H9 (cell line): ENCODE results near the gene POC1B. TPM values are rescaled to one million over a fixed set of nuclear protein-coding genes. Genes with fewer than 3 reads are reported as not detected.

Experiments
- DNase-seq: peaks from one replicate; pipeline ENCODE4 v3.0.0-alpha.2; 2017
- H2AFZ ChIP-seq: one replicate; pipeline ENCODE4 v1.6.1; 2013; ENCODE audit warnings: mild to moderate bottlenecking, low read length, control low read depth, moderate library complexity
- H2AK5ac ChIP-seq: 2 replicates; pipeline ENCODE4 v1.6.1; 2013; ENCODE audit warnings: low read length, control low read depth, mixed read lengths; ENCODE audit not compliant: insufficient read length
- H2BK120ac ChIP-seq: one replicate; pipeline ENCODE4 v1.6.1; 2013; ENCODE audit warnings: low read depth, mild to moderate bottlenecking, low read length, control low read depth, inconsistent platforms; ENCODE audit not compliant: poor library complexity, severe bottlenecking
- H2BK12ac ChIP-seq: 2 replicates; pipeline ENCODE4 v1.6.1; 2013; ENCODE audit warnings: low read length, control low read depth, mixed read lengths, low read depth; ENCODE audit not compliant: insufficient read length
- H2BK15ac ChIP-seq: 2 replicates; pipeline ENCODE4 v1.6.1; 2013; ENCODE audit warnings: low read depth, low read length, control low read depth
- H2BK20ac ChIP-seq: one replicate; pipeline ENCODE4 v1.6.1; 2013; ENCODE audit warnings: low read depth, mild to moderate bottlenecking, low read length, control low read depth, inconsistent platforms; ENCODE audit not compliant: poor library complexity, severe bottlenecking
- H2BK5ac ChIP-seq: 2 replicates; pipeline ENCODE4 v1.6.1; 2013; ENCODE audit warnings: low read length, control low read depth, mixed read lengths; ENCODE audit not compliant: insufficient read length
- H3K14ac ChIP-seq: 2 replicates; pipeline ENCODE4 v1.6.1; 2013; ENCODE audit warnings: low read length, control low read depth; ENCODE audit not compliant: insufficient read depth
- H3K18ac ChIP-seq: 2 replicates; pipeline ENCODE4 v1.6.1; 2013; ENCODE audit warnings: low read depth, mild to moderate bottlenecking, mixed read lengths, low read length, control low read depth; ENCODE audit not compliant: insufficient read length
- H3K23ac ChIP-seq: 2 replicates; pipeline ENCODE4 v1.6.1; 2013; ENCODE audit warnings: low read length, control low read depth, mixed read lengths, low read depth; ENCODE audit not compliant: insufficient read length
- H3K23me2 ChIP-seq: 2 replicates; pipeline ENCODE4 v1.6.1; 2013; ENCODE audit warnings: low read depth, mild to moderate bottlenecking, mixed read lengths, low read length, control low read depth; ENCODE audit not compliant: insufficient read length, poor library complexity, severe bottlenecking
- H3K27ac ChIP-seq: 2 replicates; pipeline ENCODE4 v1.5.1; 2013; ENCODE audit warnings: low read length, control low read depth, mixed read lengths, low read depth; ENCODE audit not compliant: insufficient read length
- H3K27me3 ChIP-seq: 2 replicates; pipeline ENCODE4 v1.6.1; 2013; ENCODE audit warnings: low read length, control low read depth, inconsistent platforms; ENCODE audit not compliant: insufficient read depth
- H3K4ac ChIP-seq: 2 replicates; pipeline ENCODE4 v1.6.1; 2013; ENCODE audit warnings: low read depth, mild to moderate bottlenecking, control low read depth, inconsistent platforms, low read length, moderate library complexity
- H3K4me1 ChIP-seq: 2 replicates; pipeline ENCODE4 v1.6.1; 2013; ENCODE audit warnings: low read length, control low read depth, inconsistent platforms; ENCODE audit not compliant: insufficient read depth
- H3K4me2 ChIP-seq: 2 replicates; pipeline ENCODE4 v1.6.1; 2013; ENCODE audit warnings: low read length, control low read depth, mixed read lengths; ENCODE audit not compliant: insufficient read length, insufficient read depth
- H3K56ac ChIP-seq: 2 replicates; pipeline ENCODE4 v1.6.1; 2013; ENCODE audit warnings: low read depth, mild to moderate bottlenecking, mixed read lengths, low read length, control low read depth; ENCODE audit not compliant: insufficient read length
- H3K79me1 ChIP-seq: 2 replicates; pipeline ENCODE4 v1.6.1; 2013; ENCODE audit warnings: low read depth, mild to moderate bottlenecking, moderate library complexity, low read length, control low read depth, inconsistent platforms; ENCODE audit not compliant: insufficient read depth, poor library complexity, severe bottlenecking
- H3K79me2 ChIP-seq: 2 replicates; pipeline ENCODE4 v1.6.1; 2013; ENCODE audit warnings: low read length, control low read depth, inconsistent platforms; ENCODE audit not compliant: insufficient read depth
- H3K9ac ChIP-seq: 2 replicates; pipeline ENCODE4 v1.6.1; 2013; ENCODE audit warnings: low read length, control low read depth, mixed read lengths; ENCODE audit not compliant: insufficient read length; ENCODE audit errors: extremely low read depth
- H3K9me3 ChIP-seq: one replicate; pipeline ENCODE4 v1.6.1; 2013; ENCODE audit warnings: low read depth, low read length, inconsistent platforms; ENCODE audit not compliant: control insufficient read depth
- H3T11ph ChIP-seq: one replicate; pipeline ENCODE4 v1.6.1; 2013; ENCODE audit warnings: mild to moderate bottlenecking, low read length, control low read depth, inconsistent platforms
- H4K20me1 ChIP-seq: one replicate; pipeline ENCODE4 v1.6.1; 2013; ENCODE audit not compliant: control insufficient read depth, insufficient read length, insufficient read depth
- H4K5ac ChIP-seq: 2 replicates; pipeline ENCODE4 v1.6.1; 2013; ENCODE audit warnings: low read depth, mild to moderate bottlenecking, mixed read lengths, low read length, control low read depth; ENCODE audit not compliant: insufficient read length
- H4K8ac ChIP-seq: replicated peaks from 2 replicates; pipeline ENCODE4 v1.6.1; 2013; ENCODE audit warnings: low read length, control low read depth, mixed read lengths, low read depth; ENCODE audit not compliant: insufficient read length
- H4K91ac ChIP-seq: 2 replicates; pipeline ENCODE4 v1.6.1; 2013; ENCODE audit warnings: low read depth, mild to moderate bottlenecking, moderate library complexity, mixed read lengths, low read length, control low read depth; ENCODE audit not compliant: insufficient read length
- H3K27ac Mint-ChIP-seq, 3 experiments: 2 replicates in 2 of 3; 3 replicates in 1 of 3; pipeline ENCODE4 v1.8.0; 2020 to 2021; ENCODE audit warnings: mixed read lengths in 3 of 3, mild to moderate bottlenecking in 1 of 3, moderate library complexity in 1 of 3
- H3K27me3 Mint-ChIP-seq: 2 replicates; pipeline ENCODE4 v1.8.0; 2021; ENCODE audit warnings: low read depth, mild to moderate bottlenecking, moderate library complexity, mixed read lengths
- H3K36me3 Mint-ChIP-seq, 3 experiments: 2 replicates in 2 of 3; 3 replicates in 1 of 3; pipeline ENCODE4 v1.8.0; 2020 to 2021; ENCODE audit warnings: low read depth in 3 of 3, mixed read lengths in 3 of 3; ENCODE audit not compliant: insufficient read depth in 1 of 3
- H3K4me1 Mint-ChIP-seq, 2 experiments: 2 replicates each; pipeline ENCODE4 v1.8.0; 2020; ENCODE audit warnings: mixed read lengths in 2 of 2
- H3K4me3 Mint-ChIP-seq, 2 experiments: 2 replicates in 1 of 2; 3 replicates in 1 of 2; pipeline ENCODE4 v1.8.0; 2020 to 2021; ENCODE audit warnings: mild to moderate bottlenecking in 2 of 2, mixed read lengths in 2 of 2, moderate library complexity in 1 of 2
- H3K9me3 Mint-ChIP-seq, 2 experiments: 2 replicates in 1 of 2; 3 replicates in 1 of 2; pipeline ENCODE4 v1.8.0; 2020; ENCODE audit warnings: mild to moderate bottlenecking in 2 of 2, mixed read lengths in 2 of 2, moderate library complexity in 1 of 2
- WGBS: extraction: QIAGEN DNeasy Blood & Tissue Kit; methylation state at CpG from one replicate; pipeline ENCODE4 v1.1.7; 2013; ENCODE audit warnings: missing lambda C conversion rate, low lambda C conversion rate, mixed read lengths; ENCODE audit not compliant: insufficient read length; ENCODE audit errors: extremely low coverage; 5-methylcytosine and 5-hydroxymethylcytosine counted together
- total RNA-seq: library from RNA; stranded (reverse); gene quantifications from 2 replicates; pipeline ENCODE4 v1.2.1, GENCODE V29; 2021
- TF ChIP-seq, protein P1 (sequence below): fragments of 200-600 bp; sonication (generic); conservative IDR thresholded peaks from 3 replicates; pipeline ENCODE4 v1.8.0; 2021; ENCODE audit warnings: antibody characterized with exemption, mild to moderate bottlenecking

The POC1B gene
- total RNA-seq, 1 experiment from 2014 or later: 12.5 TPM

DNA sequence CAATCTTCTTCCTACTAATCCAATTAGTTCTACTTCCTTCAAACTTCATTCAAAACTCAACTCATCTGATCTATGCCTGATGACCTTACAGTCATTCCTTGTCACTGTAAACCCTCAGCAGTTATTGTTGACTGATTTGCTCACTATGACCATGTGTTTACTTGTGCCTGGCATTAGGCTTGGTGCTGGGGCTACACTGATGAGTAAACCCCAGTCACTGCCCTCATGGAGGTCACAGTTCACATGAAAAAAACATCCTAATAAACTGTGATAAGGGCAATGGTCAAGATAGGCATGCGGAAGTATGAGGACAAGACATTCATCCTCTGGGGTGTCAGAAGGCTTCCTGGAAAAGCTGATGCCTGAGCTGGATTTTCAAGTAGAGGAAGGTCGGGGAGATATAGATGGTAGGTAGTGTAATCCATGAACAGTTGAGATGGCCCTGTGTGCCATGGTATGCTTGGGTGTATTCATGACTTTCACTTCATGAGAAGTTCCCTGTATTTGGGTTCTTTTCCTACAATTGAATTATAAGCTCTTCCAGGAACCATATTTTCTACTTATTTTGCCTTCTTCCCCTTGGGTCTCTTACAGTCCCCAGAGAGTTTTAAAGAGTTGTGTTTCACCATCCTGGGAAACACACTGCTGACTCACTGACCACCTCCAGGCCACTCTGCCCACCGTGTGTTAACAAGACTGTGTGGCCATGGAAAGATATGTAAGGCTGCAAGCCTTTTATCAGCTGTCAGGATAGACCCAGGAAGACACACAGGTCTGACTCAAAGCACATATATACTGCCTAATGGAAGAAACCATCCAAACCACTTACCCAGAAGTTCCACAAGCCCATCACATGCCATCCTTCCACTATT lies 134.8 kb downstream of the POC1B start:
- no peak overlapping the region for H3K56ac ChIP-seq
- no peak overlapping the region for H3K9ac ChIP-seq
- no peak for DNase-seq
- no CpG with 5 or more reads among the region's 3 CpGs for WGBS
- H3K23ac ChIP-seq: no peak overlapping the region
- H3T11ph ChIP-seq: no peak overlapping the region
- H4K8ac ChIP-seq: no peak overlapping the region
- no peak overlapping the region for H2BK12ac ChIP-seq
- Mint-ChIP-seq H3K36me3 (no peaks in the 10 kb centered on the region), H3K27me3 (no peaks in the 10 kb centered on the region; the same call in 1 of the 2 replicates), H3K4me3 (no peak overlapping the region), H3K4me1 (peaks cover 12 to 14% of the 10 kb centered on the region in 2 experiments), H3K27ac (no peak overlapping the region; a peak in 1 of 7 replicates), H3K9me3 (no peaks in the 10 kb centered on the region)
- no peaks in the 10 kb centered on the region for H3K27me3 ChIP-seq
- H3K9me3 ChIP-seq: no peaks in the 10 kb centered on the region
- TF ChIP-seq, protein P1, sequence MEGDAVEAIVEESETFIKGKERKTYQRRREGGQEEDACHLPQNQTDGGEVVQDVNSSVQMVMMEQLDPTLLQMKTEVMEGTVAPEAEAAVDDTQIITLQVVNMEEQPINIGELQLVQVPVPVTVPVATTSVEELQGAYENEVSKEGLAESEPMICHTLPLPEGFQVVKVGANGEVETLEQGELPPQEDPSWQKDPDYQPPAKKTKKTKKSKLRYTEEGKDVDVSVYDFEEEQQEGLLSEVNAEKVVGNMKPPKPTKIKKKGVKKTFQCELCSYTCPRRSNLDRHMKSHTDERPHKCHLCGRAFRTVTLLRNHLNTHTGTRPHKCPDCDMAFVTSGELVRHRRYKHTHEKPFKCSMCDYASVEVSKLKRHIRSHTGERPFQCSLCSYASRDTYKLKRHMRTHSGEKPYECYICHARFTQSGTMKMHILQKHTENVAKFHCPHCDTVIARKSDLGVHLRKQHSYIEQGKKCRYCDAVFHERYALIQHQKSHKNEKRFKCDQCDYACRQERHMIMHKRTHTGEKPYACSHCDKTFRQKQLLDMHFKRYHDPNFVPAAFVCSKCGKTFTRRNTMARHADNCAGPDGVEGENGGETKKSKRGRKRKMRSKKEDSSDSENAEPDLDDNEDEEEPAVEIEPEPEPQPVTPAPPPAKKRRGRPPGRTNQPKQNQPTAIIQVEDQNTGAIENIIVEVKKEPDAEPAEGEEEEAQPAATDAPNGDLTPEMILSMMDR: no peak
- no peak overlapping the region for H2BK15ac ChIP-seq
- H3K4me1 ChIP-seq: peaks cover 4% of the 10 kb centered on the region; the same call in 1 of the 2 replicates
- H3K27ac ChIP-seq: no peak overlapping the region
- no peaks in the 10 kb centered on the region for H3K79me1 ChIP-seq
- no peaks in the 10 kb centered on the region for H4K20me1 ChIP-seq
- H4K91ac ChIP-seq: no peak overlapping the region
- no peak overlapping the region for H2BK20ac ChIP-seq
- H3K14ac ChIP-seq: no peak overlapping the region
- H2BK120ac ChIP-seq: no peak overlapping the region
- H3K23me2 ChIP-seq: no peaks in the 10 kb centered on the region
- H2AFZ ChIP-seq: no peak overlapping the region
- H3K18ac ChIP-seq: no peak overlapping the region
- no peaks in the 10 kb centered on the region for H3K79me2 ChIP-seq
- no peak overlapping the region for H2BK5ac ChIP-seq
- no peak overlapping the region for H4K5ac ChIP-seq
- H2AK5ac ChIP-seq: no peak overlapping the region
- no peak overlapping the region for H3K4me2 ChIP-seq
- no peak overlapping the region for H3K4ac ChIP-seq
